GM19023 (cell line): Measurements from ENCODE around the gene HES7.

Experiments
- ATAC-seq: cut with Tn5 transposase; IDR thresholded peaks from one replicate; pipeline ENCODE4 v1.9.1; 2021; ENCODE audit warnings: mild to moderate bottlenecking, moderate library complexity; ENCODE audit not compliant: unreplicated experiment

The HES7 gene

DNA sequence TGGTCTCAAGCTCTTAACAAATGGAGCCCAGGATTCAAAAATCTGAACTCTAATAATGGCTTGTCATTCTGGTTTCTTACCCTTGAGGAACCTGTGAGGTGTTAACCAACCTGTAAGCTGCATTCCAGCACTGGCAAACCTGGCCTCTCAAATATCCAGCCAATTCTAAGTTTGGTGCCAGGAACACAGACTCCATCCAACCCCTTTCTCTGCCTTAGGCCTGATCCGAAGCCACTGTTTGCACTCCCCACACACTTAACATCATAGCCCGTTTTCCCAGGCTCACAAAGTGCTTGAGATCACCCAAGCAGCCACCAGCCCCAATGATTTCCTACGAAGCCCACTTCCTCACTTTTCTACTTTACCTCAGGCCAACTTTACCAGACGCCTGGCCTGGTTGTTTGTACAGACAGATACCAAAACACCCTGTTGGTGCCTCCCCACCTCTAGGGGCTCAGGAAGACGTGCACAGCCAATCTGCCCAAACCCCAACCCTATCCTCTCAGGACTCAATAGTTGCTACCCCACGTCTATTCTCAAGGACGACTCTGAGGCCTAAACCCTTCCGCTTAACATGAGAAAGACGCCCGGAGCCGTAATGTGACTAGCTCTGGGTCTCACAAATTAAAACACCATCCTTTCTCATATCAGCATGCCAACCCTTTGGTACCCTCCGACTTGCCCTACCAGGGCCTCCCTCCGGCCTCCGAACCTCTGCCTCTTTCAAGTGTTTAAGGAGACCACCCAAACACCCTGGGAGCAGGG is 31.5 kb upstream of the HES7 start:
- ATAC-seq: no peak

DNA sequence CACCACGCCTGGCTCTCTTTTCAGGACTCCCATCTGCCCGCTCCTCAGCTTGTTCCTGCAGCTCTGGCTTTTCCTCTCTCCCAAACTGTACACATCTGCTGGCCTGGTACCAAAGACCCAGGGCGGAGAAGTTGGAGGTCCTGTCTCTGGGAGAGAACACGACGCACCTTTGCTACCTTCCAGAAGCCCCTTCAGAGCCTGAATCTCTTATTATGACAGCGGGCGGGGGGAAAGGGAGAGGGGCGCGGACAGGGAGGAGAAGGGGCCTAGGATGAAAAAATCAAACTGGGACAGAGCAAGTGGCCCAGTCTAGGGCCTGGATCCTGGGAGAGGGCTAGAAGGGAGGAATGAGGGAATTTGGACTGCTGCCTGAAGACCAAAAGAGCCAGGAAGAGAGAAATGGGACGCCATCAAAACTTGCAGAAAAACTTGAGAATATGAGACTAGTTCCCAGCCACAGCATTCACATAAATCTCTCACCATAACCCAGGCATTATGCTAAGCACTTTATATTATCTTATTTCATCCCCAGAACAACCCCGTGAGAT is 30.8 kb upstream of the HES7 start:
- no peak for ATAC-seq

DNA sequence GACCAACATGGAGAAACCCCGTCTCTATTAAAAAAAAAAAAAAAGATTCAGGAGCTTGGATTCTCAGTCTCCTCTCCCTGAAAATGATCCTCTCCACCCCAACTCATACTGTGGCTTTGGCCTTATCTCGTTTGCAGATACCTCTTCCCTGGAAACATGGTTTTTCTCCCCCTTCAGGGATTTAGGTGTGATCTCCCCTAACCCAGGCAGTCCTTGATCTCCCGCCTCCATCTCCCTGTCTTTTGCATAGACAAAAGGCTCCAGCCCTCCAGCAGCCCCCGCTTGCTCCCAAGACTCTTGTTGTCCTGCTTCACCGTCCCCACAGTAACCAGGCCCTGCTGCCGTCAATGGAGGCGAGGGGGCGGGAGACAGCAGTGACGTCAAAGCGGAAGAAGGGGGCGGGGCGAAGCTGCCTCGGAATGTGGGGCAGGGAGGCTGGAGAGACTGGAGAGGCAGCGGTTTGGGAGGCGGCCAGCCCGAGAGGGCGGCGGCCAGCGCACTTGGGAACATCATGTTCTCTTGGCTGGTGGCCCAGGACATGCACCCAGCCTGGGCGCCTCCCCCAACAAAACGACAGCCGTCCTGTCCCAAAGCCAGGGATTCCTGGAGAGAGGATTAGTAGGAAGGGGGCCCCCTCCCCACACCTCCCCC is 30.2 kb upstream of the HES7 start:
- ATAC-seq: no peak

DNA sequence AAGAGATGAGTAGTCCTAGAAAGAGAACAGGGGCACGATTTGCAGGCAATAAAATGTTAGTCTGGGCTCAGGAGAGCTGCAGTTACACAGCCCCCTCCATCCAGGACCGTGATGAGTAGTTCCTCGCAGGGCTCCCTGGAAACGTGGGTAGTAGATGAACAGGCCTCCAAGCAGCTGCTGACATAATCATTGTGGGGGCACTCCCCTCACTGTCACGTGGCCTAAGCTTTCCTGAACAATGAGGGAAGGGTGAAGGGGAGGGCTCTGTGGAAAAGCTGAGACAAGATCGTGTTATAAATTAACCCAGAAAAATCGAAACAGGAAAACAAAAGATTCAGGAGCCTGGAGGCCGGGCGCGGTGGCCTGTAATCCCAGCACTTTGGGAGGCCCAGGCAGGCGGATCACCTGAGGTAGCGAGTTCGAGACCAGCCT is 29.6 kb upstream of the HES7 start:
- ATAC-seq: no peak

DNA sequence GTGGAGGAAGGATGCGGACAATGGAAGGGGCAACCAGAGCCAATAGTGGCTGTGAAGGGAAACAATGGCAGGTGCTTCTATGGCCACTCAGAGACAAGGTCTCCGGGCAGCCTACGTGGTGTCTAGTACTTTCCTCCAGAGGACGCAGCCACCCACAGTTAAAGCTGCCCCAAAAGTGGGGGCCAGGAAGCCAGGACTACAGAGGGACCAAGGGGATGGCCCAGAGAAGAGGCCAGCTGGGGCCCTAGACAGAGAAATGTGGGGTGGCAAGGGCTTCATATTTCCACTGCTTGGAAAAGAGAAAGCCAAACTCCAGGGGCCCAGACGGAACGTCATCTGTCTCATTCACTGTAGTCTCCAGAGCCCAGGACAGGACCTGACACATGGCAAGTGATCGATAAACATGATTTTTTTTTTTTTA is 29.1 kb upstream of the HES7 start:
- ATAC-seq: no peak

DNA sequence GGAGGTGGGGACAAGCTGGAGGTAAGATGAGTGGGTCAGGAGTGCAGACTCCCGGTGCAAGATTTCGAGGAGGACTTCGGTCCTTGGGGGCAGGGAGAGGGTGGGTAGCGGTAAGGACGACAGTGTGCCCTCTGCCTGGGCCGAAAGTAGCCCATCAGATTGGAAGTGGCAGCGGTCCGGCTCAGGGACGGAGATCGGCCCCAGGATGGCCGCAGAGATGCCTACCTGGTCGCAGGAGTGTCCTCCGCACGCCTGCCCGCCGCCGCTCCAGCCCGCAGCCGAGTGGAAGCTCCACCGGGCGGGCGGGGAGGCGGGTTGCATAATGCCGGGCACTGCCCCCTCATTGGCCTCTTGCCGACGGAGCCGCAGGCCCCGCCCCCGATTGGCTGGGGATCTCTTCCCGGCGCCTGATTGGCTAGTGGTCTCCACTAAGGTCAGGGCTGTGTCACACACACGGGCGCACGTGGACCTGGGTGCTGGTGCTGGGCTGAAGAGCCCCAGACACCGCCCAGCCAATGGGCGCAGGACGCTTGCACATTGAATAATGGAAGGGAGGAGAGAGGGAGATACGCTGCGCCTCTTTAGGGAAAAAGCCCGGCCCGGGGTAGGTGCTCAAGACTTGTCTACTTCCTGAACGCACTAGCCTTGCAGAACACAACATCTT is 28.3 kb upstream of the HES7 start, which contains the start of gene PER1:
PER1 (minus strand) TSS at position 293 of the 664 bp plus-strand sequence. CDS start 1,698 bp downstream, outside the sequence.
- no peak for ATAC-seq

DNA sequence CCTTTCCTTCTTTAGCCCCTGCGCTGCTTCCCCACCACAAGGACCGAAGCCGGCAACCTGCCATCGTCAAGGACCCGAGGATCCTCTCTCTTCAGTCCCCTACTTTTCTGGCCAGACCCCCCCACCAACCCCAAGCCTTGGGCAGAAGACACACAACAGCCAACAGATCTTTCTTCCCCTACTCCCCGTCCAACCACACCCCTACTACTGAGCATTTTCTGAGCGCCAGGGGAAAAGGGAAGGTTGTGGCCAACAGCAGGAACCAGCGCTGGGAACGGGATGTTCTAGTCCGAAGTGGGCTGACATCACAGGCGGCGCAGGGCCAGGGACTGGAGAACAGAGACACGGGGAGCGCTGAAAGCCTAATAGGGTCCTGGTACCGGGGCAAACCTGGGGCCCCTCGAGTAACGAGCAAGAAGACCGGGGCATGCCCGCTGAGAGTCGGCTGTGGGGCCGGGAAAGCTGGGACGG is 27.8 kb upstream of the HES7 start:
- no peak for ATAC-seq

DNA sequence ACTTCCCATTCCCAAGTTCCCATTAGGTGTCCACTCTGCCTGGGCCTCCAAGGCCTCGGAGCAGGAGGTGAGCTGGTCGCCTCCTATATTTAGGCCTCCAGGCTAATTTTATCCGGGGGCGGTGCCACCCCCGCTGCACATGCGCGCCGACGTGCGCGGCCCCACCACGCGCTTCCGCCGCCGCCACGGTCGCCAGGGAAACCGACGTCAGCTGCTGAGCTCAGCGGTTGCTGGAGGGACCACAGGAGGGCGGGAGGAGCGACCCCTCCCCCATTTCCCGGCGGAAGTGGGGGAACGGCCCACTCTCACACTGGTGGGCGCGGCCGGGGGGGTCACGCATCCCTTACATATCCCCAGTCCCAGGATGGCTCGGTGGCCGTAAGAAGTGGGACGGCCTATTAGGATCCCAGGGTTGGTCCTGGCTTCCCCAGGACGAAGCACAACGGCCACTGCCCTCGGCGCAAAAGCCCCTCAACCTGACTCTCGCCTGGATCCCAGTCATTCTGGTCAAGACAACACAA is 27.3 kb upstream of the HES7 start:
- peak; percentile 43 for ATAC-seq

DNA sequence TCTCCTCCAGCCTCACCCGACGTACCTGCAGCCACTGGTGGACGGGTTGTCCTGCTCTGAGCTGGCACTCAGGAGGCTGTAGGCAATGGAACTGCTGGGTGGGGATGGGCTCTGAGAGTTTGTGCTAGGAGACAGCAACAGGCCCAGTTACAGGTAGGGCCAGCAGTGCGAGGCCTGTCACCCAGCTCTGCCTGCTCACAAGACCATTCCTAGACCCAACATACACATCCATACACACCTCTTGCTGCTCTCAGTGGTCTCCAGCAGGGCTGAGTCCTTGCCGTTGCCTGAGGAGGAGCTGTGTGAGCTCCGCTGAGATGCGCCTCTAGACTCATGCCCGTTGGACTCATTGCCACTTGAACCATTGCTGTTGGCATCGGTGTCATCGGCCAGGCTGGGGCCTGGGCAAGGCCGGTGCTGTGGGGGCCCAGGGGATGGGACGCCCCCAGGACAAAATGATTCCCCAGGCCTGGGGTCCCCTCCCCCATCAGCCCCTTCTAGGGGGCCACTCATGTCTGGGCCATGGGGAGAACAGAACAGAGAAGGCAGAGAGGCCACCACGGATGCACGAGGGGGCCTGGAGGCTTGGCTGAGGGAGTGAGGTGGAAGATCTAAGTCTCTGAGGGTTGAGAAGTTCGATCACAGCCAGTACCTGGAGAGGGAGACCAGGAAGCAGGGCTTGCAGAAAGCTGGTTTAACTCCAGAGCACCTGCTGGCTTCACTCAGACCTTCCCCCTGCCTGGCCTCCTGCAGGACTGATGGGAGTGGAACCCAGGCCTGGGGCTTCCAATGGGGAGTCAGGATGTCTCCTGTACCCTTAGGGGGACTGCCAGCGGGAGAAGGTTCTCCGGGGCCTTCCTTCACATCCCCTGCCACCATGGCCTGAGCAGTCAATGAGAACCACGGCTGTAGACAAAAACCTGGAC is 26.6 kb upstream of the HES7 start:
- ATAC-seq: no peak

DNA sequence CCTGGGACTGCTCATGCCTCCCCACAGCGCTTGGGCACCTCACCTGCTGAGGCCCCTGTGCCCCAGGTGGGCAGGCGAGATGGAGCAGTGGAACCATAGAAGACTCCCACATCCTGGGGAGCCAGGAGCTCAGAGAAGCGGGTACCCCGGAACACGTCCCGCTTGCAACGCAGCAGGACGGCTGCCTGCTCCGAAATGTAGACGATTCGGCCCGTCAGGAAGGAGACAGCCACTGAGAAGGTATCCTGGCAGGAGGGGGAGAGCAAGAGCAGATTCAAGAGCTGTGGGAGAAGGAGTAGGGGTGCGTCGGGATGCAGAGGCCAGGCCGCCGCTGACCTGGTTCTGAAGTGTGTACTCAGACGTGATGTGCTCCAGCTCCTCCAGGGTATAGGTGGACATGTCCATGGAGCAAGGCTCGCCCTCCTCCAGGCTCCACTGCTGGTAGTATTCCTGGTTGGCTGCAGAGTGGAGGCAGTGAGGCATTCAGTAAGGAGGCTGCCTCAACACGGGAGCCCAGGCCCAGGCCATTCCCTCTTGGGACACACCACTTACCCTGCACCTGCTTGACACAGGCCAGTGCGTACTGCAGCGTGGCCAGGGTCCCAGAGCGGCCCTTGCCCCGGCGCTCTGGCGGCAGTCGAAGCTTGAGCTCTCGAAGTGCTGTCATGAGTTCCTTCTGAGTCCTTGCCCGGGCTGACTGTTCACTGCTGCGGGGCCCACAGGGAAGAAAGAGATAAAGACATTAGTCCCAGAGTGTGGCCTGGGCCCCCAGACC is 25.7 kb upstream of the HES7 start:
- no peak for ATAC-seq

DNA sequence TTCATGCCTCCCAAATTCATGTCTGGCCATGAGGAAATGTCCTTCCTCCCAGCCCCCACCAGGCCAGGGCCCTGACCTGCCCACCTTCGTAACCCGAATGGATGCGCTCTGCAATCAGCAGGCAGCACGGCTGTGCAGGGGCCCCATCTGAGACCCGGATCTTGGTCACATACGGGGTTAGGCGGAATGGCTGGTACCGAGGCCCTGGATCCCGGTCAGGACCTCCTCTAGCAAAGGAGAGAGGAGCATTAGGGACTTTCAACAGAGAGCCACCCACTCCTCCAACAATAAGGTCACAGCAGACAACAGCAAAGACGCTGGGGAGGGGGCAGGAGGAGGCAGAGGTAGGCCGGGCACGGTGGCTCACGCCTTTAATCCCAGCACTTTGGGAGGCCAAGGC is 24.7 kb upstream of the HES7 start:
- ATAC-seq: no peak

DNA sequence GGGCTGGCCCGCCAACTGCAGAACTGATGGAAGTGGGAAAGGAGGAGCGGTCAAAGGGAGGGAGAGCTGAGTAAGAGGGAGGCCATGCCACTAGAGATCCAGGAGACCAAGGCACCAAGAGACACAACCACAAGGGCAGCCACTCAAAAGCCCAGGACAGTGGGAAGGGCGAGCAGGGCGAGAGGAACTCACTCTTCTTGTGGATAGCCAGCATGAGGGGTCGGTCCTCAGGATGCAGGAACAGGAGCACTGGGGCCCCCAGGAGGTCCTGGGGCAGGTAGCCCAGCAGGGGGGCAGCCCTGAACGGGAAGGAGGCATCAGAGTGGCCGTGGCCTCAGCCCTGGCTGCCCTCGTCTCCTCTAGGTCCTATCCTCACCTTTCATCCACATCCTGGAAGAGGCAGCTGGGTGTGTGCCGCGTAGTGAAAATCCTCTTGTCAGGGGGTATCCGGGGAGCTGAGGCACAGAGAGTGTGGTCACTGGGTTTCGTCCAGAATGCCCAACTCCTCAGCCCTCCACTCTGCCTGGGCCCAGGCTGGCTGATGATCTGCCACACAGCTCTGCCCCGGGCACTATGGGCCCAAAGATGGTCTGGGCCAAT is 24.0 kb upstream of the HES7 start:
- no peak for ATAC-seq

DNA sequence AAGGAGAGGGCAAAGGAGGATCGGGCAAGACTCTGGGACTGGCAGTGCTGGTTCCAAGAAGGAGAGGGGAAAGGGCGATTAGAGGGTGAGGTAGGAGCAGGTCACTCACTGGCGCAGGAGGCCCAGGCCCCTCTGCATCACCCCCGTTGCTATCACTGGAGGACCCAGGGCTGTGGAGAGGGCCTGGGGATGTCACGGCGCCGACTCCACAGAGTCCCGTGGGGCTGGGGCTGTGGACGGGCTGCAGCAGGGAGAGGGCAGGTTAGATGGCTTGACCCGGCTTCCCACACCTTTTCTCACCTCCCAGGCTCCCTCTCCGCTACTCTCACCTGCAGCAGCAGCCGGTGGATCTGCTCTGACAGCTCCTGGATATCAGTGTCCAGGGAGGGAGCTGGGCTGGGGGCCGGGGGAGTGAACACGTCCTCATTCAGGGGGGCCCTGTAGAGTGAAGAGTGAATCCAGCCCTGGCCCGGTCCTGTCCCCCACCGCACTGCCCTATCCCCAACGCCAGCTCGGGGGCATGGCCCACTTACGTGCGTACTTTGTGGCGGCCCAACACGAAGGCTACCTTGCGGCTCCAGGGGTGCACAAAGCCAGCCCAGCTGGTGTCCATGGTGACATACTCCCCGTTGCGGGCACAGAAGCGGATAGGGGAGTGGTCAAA is 23.4 kb upstream of the HES7 start:
- ATAC-seq: no peak

DNA sequence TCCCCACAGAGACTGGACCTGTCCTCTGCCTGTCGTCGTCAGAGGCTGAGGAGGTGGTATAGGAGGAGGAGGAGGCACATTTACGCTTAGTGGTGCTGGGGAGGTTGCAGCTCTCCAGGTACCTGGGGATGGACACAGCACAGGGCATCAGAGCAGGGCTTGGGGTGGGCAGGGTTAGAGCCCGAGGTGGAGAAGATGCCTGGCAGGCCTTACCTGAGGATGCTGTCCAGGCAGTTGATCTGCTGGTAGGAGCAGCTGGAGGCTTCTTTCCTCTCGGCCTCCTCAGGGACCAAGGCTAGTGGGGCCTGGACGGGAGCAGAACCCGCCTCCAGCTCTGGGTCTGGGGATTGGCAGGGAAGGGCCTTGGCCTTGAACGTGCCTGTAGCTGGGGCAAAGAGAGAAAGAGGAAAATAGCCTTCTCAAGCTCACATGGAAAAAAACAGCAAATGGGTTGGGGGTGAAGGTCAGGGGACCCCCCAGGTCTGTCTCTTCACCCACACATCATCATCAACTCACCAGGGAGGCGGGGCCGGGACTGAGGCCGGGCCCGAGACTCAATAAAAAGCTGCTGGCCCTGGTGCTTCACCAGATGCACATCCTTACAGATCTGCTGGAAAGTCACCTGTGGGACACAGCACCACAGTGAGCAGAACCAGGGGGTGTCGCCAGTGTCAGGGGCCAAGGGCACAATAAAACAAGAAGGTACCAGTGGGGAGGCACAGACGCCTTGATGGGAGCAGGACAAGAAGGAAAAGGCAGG is 22.7 kb upstream of the HES7 start:
- no peak for ATAC-seq

DNA sequence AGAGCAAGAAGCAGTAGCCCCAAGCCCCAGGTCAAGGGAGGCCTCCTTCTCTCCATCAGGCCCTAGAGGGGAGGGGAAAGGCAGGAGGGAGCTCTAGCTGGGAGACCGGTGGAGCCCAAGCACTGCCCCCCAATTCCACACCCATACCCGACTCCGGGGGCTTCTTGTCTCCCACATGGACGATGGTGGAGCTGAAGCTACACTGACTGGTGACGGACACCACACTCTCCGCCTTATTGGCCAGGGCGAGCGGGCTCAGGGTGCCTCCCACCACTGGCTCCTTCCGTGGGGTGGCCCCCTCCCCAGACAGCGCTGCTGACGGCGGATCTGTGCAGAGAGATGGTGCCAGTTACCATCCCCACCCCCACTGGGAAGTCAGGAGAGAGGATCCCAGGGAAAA is 21.9 kb upstream of the HES7 start:
- ATAC-seq: no peak

DNA sequence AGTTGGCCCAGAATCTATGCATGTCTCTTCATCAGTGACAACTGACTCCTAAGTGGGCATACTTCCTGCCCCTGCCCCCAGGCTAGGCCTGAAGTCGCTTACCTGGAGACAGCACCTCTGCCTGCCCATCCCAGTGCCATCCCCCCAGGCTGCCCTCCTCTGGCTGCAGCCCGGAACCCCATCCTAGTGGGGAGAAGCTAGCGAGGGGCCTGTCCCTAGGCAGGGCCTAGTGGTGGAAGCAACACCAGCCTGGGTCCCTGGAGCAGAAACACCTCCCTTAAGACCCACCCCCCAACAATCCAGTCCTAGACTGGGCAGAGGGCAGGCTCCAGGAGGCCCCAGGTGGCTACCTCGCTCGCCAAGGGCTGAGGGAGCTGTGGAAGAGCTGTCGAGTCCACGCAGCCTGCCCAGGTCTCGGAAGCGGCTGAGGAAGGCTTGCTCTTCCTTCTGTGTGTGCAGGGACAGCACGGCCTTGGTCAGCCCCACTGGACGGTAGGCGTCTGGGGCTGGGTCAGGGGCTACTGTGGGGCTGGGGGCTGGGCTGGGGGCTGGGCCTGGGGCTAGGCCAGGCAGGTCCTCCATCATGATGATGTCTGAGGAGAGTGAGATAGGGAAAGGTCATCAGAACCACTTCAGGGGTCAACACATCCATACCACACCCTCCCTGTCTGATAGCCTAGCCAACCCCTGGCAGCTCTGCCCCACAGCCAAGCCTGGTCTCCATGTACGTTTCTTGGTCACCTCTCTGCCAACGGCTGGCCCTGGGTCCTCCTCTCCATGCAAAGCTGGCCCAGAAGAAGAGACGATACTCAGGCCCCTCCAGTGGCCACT is 20.7 kb upstream of the HES7 start:
- no peak for ATAC-seq
